ENCODE data around the gene OOSP3.

- no peak for TF ChIP-seq CTCF (IDR thresholded peaks at IDR 0.05)
- TF ChIP-seq POLR2A (IDR thresholded peaks at IDR 0.05) = no peak
Measured at GRCh38 chr11:59857439-59858434, 20.8 kb upstream of the OOSP3 start.

Data from vagina (tissue), 2 donors.